ENCODE measurements around the gene USP17L28. TPM values are rescaled to one million over a fixed set of nuclear protein-coding genes. Genes with fewer than 3 reads are reported as not detected.
A peak's percentile ranks its signal among the peaks of the same experiment; 100 is the strongest.
"Not testable (repeated sequence)": the region's sequence is repeated elsewhere in the genome, so short reads cannot be mapped to it uniquely, and the experiment has no call there.

Gene USP17L28
- total RNA-seq, result not detected

- H3K4me3 Mint-ChIP-seq, H3K27me3 Mint-ChIP-seq, H3K36me3 Mint-ChIP-seq: not testable (repeated sequence)
These were observed at the start of gene USP17L28 for GRCh38 chr4:9348593-9348992. TSS of gene USP17L28 (plus strand) at chr4:9348893. CDS start at chr4:9348893, 0 bp downstream.

GRCh38 chr4:9324191-9324590 lies 24.5 kb upstream of the USP17L28 start:
- not testable (repeated sequence) for DNase-seq, H3K27me3 Mint-ChIP-seq, H3K9me3 Mint-ChIP-seq, H3K4me3 Mint-ChIP-seq, H3K4me1 Mint-ChIP-seq, H3K27ac Mint-ChIP-seq, H3K36me3 Mint-ChIP-seq

More at GRCh38 chr4:9348593-9348992, at the start of gene USP17L28:
- not testable (repeated sequence) for DNase-seq, H3K9me3 Mint-ChIP-seq, H3K27ac Mint-ChIP-seq, H3K4me1 Mint-ChIP-seq

GRCh38 chr4:9324865-9325264 lies 23.8 kb upstream of the USP17L28 start, which contains the start of gene USP17L24:
TSS of gene USP17L24 (plus strand) at chr4:9325165. CDS start at chr4:9325165, 0 bp downstream.
- not testable (repeated sequence) for H3K4me1 Mint-ChIP-seq, H3K27ac Mint-ChIP-seq, DNase-seq, H3K27me3 Mint-ChIP-seq, H3K4me3 Mint-ChIP-seq, H3K36me3 Mint-ChIP-seq, H3K9me3 Mint-ChIP-seq

- not testable (repeated sequence) for H3K4me3 Mint-ChIP-seq, H3K27me3 Mint-ChIP-seq, H3K36me3 Mint-ChIP-seq, DNase-seq, H3K27ac Mint-ChIP-seq, H3K4me1 Mint-ChIP-seq, H3K9me3 Mint-ChIP-seq
These were observed 19.1 kb upstream of the USP17L28 start, which contains the start of gene USP17L25 for GRCh38 chr4:9329611-9330010. TSS of gene USP17L25 (plus strand) at chr4:9329911. CDS start at chr4:9329911, 0 bp downstream.

- not testable (repeated sequence) for H3K9me3 Mint-ChIP-seq, DNase-seq, H3K4me3 Mint-ChIP-seq, H3K27me3 Mint-ChIP-seq, H3K36me3 Mint-ChIP-seq, H3K27ac Mint-ChIP-seq, H3K4me1 Mint-ChIP-seq
These were observed 14.3 kb upstream of the USP17L28 start, which contains the start of gene USP17L26 for GRCh38 chr4:9334358-9334757. TSS of gene USP17L26 (plus strand) at chr4:9334658. CDS start at chr4:9334658, 0 bp downstream.

- not testable (repeated sequence) for H3K9me3 Mint-ChIP-seq, H3K36me3 Mint-ChIP-seq, DNase-seq, H3K4me1 Mint-ChIP-seq, H3K27ac Mint-ChIP-seq, H3K27me3 Mint-ChIP-seq, H3K4me3 Mint-ChIP-seq
These were observed 9.6 kb upstream of the USP17L28 start, which contains the start of gene USP17L5 for GRCh38 chr4:9339103-9339502. TSS of gene USP17L5 (plus strand) at chr4:9339403. CDS start at chr4:9339403, 0 bp downstream.

GRCh38 chr4:9343848-9344247 lies 4.8 kb upstream of the USP17L28 start, which contains the start of gene USP17L27:
TSS of gene USP17L27 (plus strand) at chr4:9344148. CDS start at chr4:9344148, 0 bp downstream.
- not testable (repeated sequence) for H3K9me3 Mint-ChIP-seq, H3K4me1 Mint-ChIP-seq, H3K36me3 Mint-ChIP-seq, H3K27me3 Mint-ChIP-seq, DNase-seq, H3K4me3 Mint-ChIP-seq, H3K27ac Mint-ChIP-seq

- H3K4me3 Mint-ChIP-seq, DNase-seq, H3K9me3 Mint-ChIP-seq, H3K27ac Mint-ChIP-seq, H3K27me3 Mint-ChIP-seq, H3K36me3 Mint-ChIP-seq, H3K4me1 Mint-ChIP-seq: not testable (repeated sequence)
These were observed 2.2 kb downstream of the USP17L28 start for GRCh38 chr4:9350866-9351265.

GRCh38 chr4:9353338-9353737 lies 4.6 kb downstream of the USP17L28 start, which contains the start of gene USP17L29:
TSS of gene USP17L29 (plus strand) at chr4:9353638. CDS start at chr4:9353638, 0 bp downstream.
- H3K27me3 Mint-ChIP-seq, H3K4me3 Mint-ChIP-seq, H3K9me3 Mint-ChIP-seq, H3K27ac Mint-ChIP-seq, DNase-seq, H3K4me1 Mint-ChIP-seq, H3K36me3 Mint-ChIP-seq: not testable (repeated sequence)

- not testable (repeated sequence) for H3K4me3 Mint-ChIP-seq, DNase-seq, H3K27ac Mint-ChIP-seq, H3K4me1 Mint-ChIP-seq, H3K36me3 Mint-ChIP-seq, H3K9me3 Mint-ChIP-seq, H3K27me3 Mint-ChIP-seq
These were observed 14.1 kb downstream of the USP17L28 start, which contains the start of gene USP17L30 for GRCh38 chr4:9362829-9363228. TSS of gene USP17L30 (plus strand) at chr4:9363129. CDS start at chr4:9363129, 0 bp downstream.

- not testable (repeated sequence) for H3K4me3 Mint-ChIP-seq, DNase-seq, H3K36me3 Mint-ChIP-seq, H3K9me3 Mint-ChIP-seq, H3K4me1 Mint-ChIP-seq, H3K27me3 Mint-ChIP-seq, H3K27ac Mint-ChIP-seq
These were observed 31.2 kb downstream of the USP17L28 start for GRCh38 chr4:9379881-9380280.

- H3K4me1 Mint-ChIP-seq, H3K9me3 Mint-ChIP-seq, H3K36me3 Mint-ChIP-seq, H3K27ac Mint-ChIP-seq, H3K27me3 Mint-ChIP-seq: not testable (repeated sequence)
- DNase-seq, result peak; percentile 44
- H3K4me3 Mint-ChIP-seq, result peak overlapping the region; percentile 35
These were observed 32.4 kb downstream of the USP17L28 start for GRCh38 chr4:9381012-9381534.

GRCh38 chr4:9384126-9384525 lies 35.4 kb downstream of the USP17L28 start:
- DNase-seq, result no peak
- no peaks in the 10 kb centered on the region for H3K27me3 Mint-ChIP-seq
- H3K36me3 Mint-ChIP-seq, result no peaks in the 10 kb centered on the region
- no peaks in the 10 kb centered on the region for H3K9me3 Mint-ChIP-seq
- no peak overlapping the region for H3K27ac Mint-ChIP-seq
- H3K4me3 Mint-ChIP-seq, result no peak overlapping the region
- H3K4me1 Mint-ChIP-seq, result peaks cover 2% of the 10 kb centered on the region

GRCh38 chr4:9389001-9389400 lies 40.3 kb downstream of the USP17L28 start:
- H3K27ac Mint-ChIP-seq, DNase-seq, H3K4me3 Mint-ChIP-seq, H3K27me3 Mint-ChIP-seq, H3K9me3 Mint-ChIP-seq, H3K4me1 Mint-ChIP-seq, H3K36me3 Mint-ChIP-seq: not testable (repeated sequence)
